ENCODE measurements around the gene TMEM219.

DNA sequence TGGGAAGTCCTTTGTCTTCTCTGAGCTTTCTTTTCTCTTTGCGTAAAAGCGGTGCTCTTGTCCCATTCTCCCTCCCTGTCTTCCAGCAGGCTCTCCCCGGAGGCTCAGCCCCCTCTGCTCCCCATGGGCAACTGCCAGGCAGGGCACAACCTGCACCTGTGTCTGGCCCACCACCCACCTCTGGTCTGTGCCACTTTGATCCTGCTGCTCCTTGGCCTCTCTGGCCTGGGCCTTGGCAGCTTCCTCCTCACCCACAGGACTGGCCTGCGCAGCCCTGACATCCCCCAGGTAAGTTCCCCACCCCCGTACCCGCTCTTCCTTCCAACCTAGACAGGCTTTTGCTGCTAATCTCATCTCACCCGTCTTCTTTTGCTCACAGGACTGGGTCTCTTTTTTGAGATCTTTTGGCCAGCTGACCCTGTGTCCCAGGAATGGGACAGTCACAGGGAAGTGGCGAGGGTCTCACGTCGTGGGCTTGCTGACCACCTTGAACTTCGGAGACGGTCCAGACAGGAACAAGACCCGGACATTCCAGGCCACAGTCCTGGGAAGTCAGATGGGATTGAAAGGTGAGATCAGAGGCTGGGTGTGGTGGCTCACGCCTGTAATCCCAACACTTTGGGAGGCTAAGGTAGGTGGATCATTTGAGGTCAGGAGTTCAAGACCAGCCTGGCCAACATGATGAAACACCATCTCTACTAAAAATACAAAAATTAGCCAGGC, 1.3 kb downstream of the TMEM219 start:
- TF ChIP-seq, protein P1, sequence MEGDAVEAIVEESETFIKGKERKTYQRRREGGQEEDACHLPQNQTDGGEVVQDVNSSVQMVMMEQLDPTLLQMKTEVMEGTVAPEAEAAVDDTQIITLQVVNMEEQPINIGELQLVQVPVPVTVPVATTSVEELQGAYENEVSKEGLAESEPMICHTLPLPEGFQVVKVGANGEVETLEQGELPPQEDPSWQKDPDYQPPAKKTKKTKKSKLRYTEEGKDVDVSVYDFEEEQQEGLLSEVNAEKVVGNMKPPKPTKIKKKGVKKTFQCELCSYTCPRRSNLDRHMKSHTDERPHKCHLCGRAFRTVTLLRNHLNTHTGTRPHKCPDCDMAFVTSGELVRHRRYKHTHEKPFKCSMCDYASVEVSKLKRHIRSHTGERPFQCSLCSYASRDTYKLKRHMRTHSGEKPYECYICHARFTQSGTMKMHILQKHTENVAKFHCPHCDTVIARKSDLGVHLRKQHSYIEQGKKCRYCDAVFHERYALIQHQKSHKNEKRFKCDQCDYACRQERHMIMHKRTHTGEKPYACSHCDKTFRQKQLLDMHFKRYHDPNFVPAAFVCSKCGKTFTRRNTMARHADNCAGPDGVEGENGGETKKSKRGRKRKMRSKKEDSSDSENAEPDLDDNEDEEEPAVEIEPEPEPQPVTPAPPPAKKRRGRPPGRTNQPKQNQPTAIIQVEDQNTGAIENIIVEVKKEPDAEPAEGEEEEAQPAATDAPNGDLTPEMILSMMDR (IDR thresholded peaks at IDR 0.05; ENCODE audit: insufficient read depth, low read length, poor library complexity, severe bottlenecking) = no peak
- no peak for TF ChIP-seq EZH2phosphoT487 (conservative IDR thresholded peaks at IDR 0.05; ENCODE audit: low read length)
